K562 (cell line): ENCODE measurements around the gene FAM219B. TPM values are rescaled to one million over a fixed set of nuclear protein-coding genes. Genes with fewer than 3 reads are reported as not detected.
A peak's percentile ranks its signal among the peaks of the same experiment; 100 is the strongest.

ENCODE experiments used
- ARID3A ChIP-seq: IDR thresholded peaks from 2 replicates; pipeline ENCODE4 v1.6.1; 2012; ENCODE audit warnings: low read depth, low read length, improper control_type of control experiment, borderline replicate concordance
- ATF6 ChIP-seq: sonication (generic); formaldehyde crosslinking; IDR thresholded peaks from 2 replicates; pipeline ENCODE4 v1.4.0; 2020; ENCODE audit warnings: mild to moderate bottlenecking, missing genetic modification reagents
- DEAF1 ChIP-seq: fragments of 450-650 bp; formaldehyde crosslinking; IDR thresholded peaks from 2 replicates; pipeline ENCODE4 v1.4.0; 2020; ENCODE audit warnings: mild to moderate bottlenecking, moderate library complexity
- KLF10 ChIP-seq: fragments of 250-450 bp; sonication (Bioruptor Pico); IDR thresholded peaks from 2 replicates; pipeline ENCODE4 v1.6.1; 2021; ENCODE audit warnings: matching md5 sums
- LCOR ChIP-seq: sonication (generic); formaldehyde crosslinking; IDR thresholded peaks from 2 replicates; pipeline ENCODE4 v1.8.0; 2022; ENCODE audit warnings: mild to moderate bottlenecking, missing genetic modification reagents
- MCM5 ChIP-seq: fragments of 450-650 bp; IDR thresholded peaks from 2 replicates; pipeline ENCODE4 v1.6.1; 2016; ENCODE audit warnings: low read depth
- MTF1 ChIP-seq: fragments of 250-450 bp; sonication (Bioruptor Pico); IDR thresholded peaks from 2 replicates; pipeline ENCODE4 v1.9.0; 2021; ENCODE audit warnings: moderate library complexity, mild to moderate bottlenecking, inconsistent platforms, borderline replicate concordance
- NEUROD1 ChIP-seq: fragments of 150-350 bp; IDR thresholded peaks from 2 replicates; pipeline ENCODE4 v1.6.1; 2014; ENCODE audit warnings: borderline replicate concordance, low read length, low read depth; ENCODE audit not compliant: partially characterized antibody
- POLR3G ChIP-seq: IDR thresholded peaks from 2 replicates; pipeline ENCODE4 v1.6.1; 2011; ENCODE audit not compliant: insufficient read length, insufficient replicate concordance; ENCODE audit errors: extremely low read depth
- PRPF4 ChIP-seq: fragments of 200-400 bp; formaldehyde crosslinking; IDR thresholded peaks from one replicate; pipeline ENCODE4 v1.6.1; 2017; ENCODE audit warnings: low read length, low read depth, mild to moderate bottlenecking; ENCODE audit not compliant: insufficient read depth, poor library complexity, severe bottlenecking
- SP2 ChIP-seq: IDR thresholded peaks from 2 replicates; pipeline ENCODE4 v1.6.1; 2011; ENCODE audit warnings: mild to moderate bottlenecking, low read depth, low read length, moderate library complexity; ENCODE audit not compliant: poor library complexity, severe bottlenecking; ENCODE audit errors: extremely low read depth
- SREBF1 ChIP-seq: fragments of 150-350 bp; IDR thresholded peaks from 2 replicates; pipeline ENCODE4 v1.6.1; 2014; ENCODE audit warnings: antibody characterized with exemption, low read depth, low read length, borderline replicate concordance
- USF1 ChIP-seq: sonication (generic); formaldehyde crosslinking; IDR thresholded peaks from 2 replicates; pipeline ENCODE4 v1.9.0; 2022; ENCODE audit warnings: mild to moderate bottlenecking, missing genetic modification reagents
- ZBTB26 ChIP-seq: fragments of 450-650 bp; formaldehyde crosslinking; IDR thresholded peaks from 2 replicates; pipeline ENCODE4 v1.4.0; 2022; ENCODE audit warnings: missing genetic modification characterization
- ZBTB8A ChIP-seq: fragments of 450-650 bp; IDR thresholded peaks from 2 replicates; pipeline ENCODE4 v1.6.1; 2018; ENCODE audit warnings: mild to moderate bottlenecking, moderate library complexity; ENCODE audit not compliant: partially characterized antibody
- ZFP30 ChIP-seq: fragments of 250-450 bp; sonication (Bioruptor Pico); IDR thresholded peaks from 2 replicates; pipeline ENCODE4 v1.8.0; 2022; ENCODE audit warnings: moderate library complexity, mild to moderate bottlenecking, inconsistent platforms, borderline replicate concordance
- ZNF133 ChIP-seq: fragments of 250-450 bp; sonication (Bioruptor Pico); IDR thresholded peaks from 2 replicates; pipeline ENCODE4 v1.4.0; 2020; ENCODE audit warnings: mild to moderate bottlenecking
- ZNF395 ChIP-seq: fragments of 200-800 bp; sonication (Bioruptor generic); IDR thresholded peaks from 2 replicates; pipeline ENCODE4 v1.6.1; 2017; ENCODE audit warnings: missing genetic modification characterization, missing compliant biosample characterization
- polyA plus RNA-seq, 8 experiments: library from polyadenylated mRNA; depleted of rRNA in 4 of 8; stranded (reverse) in 5 of 8; unstranded in 3 of 8; fragments of >200 nt; fragmentation: Nextera tagmentation in 2 of 8; fragmentation: Illumina TruSeq in 1 of 8; extraction: Ambion mirVana in 2 of 8; extraction: Trizol in 1 of 8; gene quantifications; 2 replicates each; pipeline versions ENCODE4 v1.2.1 to v1.2.3, GENCODE V29; 2011 to 2014; ENCODE audit warnings: inconsistent platforms in 1 of 8, missing spikeins in 1 of 8
- total RNA-seq, 7 experiments: library from RNA; depleted of rRNA in 6 of 7; stranded (reverse); fragments of >200 nt in 6 of 7; fragmentation: Illumina TruSeq in 2 of 7; extraction: Trizol in 2 of 7; gene quantifications; 2 replicates each; pipeline versions ENCODE4 v1.2.1 to v1.2.3, GENCODE V29; 2011 to 2021; ENCODE audit warnings: low replicate concordance in 1 of 7

The FAM219B gene
- total and polyA plus RNA-seq, 9 of the 15 experiments (the other 6 are each of a cell fraction or from before 2014, with no cell fraction given), result 6.8 to 50.4 (median 29.4) TPM

- 0 out of 2 replicates have a peak, but pooled peaks have one; percentile 41 for TF ChIP-seq ZNF395 (CRISPR knock-in tag)
- no peak for TF ChIP-seq SREBF1
- no peak; the same call in 1 of the 2 replicates for TF ChIP-seq USF1 (CRISPR knock-in tag)
- TF ChIP-seq ZFP30 (CRISPR knock-in tag), result no peak
- no peak for TF ChIP-seq ATF6 (CRISPR knock-in tag)
- TF ChIP-seq POLR3G, result no peak
- TF ChIP-seq MCM5, result no peak
- no peak for TF ChIP-seq PRPF4
- TF ChIP-seq LCOR, result peak; percentile 78
- TF ChIP-seq NEUROD1, result peak; percentile 90
- TF ChIP-seq DEAF1 (CRISPR knock-in tag), result no peak
- no peak for TF ChIP-seq ZBTB26
- TF ChIP-seq KLF10 (CRISPR knock-in tag), result no peak
- TF ChIP-seq SP2, result peak; percentile 72
- no peak for TF ChIP-seq ZBTB8A
- no peak for TF ChIP-seq ZNF133 (CRISPR knock-in tag)
- no peak for TF ChIP-seq ARID3A
- no peak for TF ChIP-seq MTF1 (CRISPR knock-in tag)
Measured at GRCh38 chr15:74873036-74873755, 33.5 kb downstream of the FAM219B start, which contains the start of gene SCAMP2 (continued).
